ENCODE measurements around the gene RETREG1.

Gene RETREG1

GRCh38 chr5:16572289-16573015 lies 44.3 kb downstream of the RETREG1 start:
- DNase-seq (ENCODE audit: low spot score): no peak
- TF ChIP-seq, protein P1, sequence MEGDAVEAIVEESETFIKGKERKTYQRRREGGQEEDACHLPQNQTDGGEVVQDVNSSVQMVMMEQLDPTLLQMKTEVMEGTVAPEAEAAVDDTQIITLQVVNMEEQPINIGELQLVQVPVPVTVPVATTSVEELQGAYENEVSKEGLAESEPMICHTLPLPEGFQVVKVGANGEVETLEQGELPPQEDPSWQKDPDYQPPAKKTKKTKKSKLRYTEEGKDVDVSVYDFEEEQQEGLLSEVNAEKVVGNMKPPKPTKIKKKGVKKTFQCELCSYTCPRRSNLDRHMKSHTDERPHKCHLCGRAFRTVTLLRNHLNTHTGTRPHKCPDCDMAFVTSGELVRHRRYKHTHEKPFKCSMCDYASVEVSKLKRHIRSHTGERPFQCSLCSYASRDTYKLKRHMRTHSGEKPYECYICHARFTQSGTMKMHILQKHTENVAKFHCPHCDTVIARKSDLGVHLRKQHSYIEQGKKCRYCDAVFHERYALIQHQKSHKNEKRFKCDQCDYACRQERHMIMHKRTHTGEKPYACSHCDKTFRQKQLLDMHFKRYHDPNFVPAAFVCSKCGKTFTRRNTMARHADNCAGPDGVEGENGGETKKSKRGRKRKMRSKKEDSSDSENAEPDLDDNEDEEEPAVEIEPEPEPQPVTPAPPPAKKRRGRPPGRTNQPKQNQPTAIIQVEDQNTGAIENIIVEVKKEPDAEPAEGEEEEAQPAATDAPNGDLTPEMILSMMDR (IDR thresholded peaks at IDR 0.05; ENCODE audit: extremely low read depth, missing control alignments): no peak

- TF ChIP-seq, protein P1 (IDR thresholded peaks at IDR 0.05; ENCODE audit: extremely low read depth, missing control alignments): no peak
- no peak for DNase-seq (ENCODE audit: low spot score)
Measured at GRCh38 chr5:16571016-16571415, 45.8 kb downstream of the RETREG1 start.

DNA sequence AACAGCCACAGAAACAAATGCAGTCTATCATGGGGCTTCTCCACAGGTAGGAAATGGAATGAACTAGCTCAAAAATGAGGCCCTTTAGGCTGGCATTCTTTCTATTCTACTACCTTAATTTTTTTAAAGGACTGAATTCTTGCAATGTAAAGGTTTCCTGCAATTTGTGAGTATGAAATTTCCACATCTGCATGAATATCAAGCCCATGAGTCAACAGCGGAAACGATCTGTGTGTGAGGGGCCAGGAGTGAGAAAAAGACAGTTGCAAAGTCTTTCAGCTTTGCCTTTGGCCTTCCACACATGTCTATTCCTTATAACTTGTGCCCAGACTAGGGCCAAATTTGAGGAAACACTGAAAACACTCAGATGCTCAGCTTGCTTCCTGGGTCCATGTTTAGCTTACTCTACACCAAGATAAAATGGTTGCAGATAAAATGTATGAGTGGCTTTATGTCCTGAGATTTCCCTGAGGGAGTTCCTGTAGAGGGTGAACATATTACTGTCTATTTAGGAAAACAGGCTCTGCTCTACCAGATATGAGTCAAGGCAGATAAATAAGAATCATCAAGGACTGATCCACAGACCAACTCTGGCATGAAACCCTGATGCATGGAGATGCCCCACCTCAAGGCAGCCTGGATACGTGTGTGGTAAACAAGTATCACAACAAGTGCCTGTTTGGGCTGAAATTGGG lies 46.5 kb downstream of the RETREG1 start:
- DNase-seq (ENCODE audit: low spot score): no peak
- TF ChIP-seq, protein P1 (IDR thresholded peaks at IDR 0.05; ENCODE audit: extremely low read depth, missing control alignments): no peak

DNA sequence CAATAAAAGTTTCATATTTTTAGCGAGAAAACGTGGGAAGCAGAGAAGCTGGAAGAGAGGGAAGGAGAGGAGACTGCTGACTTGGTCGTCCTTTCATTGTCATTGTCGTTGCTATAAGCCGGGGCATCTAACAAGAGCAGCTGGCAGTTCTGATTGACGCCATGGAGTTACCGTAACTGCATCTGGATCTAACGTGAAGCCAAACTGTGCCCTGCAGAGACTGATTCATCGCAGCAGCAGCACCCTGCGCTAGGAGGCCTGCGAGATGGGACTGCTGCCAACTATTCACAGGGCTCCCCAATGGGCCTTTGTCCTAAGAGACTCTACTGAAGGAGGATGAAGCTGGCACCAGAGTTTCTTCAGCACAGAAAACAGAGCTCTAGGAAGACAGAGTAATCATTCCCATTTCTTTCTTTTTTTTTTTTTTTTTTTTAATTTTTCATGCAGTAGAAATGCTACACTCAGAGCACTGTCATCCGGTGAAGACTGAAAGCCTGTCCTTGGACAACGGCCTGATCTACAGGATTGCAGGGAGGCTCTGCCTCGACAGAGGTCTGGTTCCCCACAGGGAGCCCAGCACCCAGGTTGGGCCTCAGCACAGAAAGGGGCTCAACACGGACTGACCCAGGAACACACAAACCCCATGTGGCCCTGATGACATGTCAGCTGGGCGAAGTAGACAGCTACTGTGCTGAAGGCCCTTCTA lies 47.8 kb downstream of the RETREG1 start:
- DNase-seq (ENCODE audit: low spot score): no peak
- TF ChIP-seq, protein P1 (IDR thresholded peaks at IDR 0.05; ENCODE audit: extremely low read depth, missing control alignments): no peak

DNA sequence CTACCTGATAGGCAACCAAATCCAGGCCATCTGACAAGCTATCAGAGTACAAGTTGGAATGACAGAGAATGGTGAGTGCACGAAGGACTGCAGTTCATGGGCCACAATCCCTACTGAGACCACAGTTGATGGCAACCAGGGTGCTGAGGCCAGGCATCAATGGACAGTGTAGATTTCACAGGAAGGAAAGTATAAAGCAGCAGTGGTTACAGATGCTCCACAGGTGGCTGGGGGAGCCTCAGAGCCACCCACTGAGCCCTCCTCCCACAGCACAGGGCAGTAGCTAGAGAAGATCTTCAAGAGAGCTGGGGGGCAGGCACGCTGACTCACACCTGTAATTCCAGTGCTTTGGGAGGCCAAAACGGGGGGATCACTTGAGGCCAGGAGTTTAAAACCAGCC lies 49.4 kb downstream of the RETREG1 start:
- TF ChIP-seq, protein P1 (IDR thresholded peaks at IDR 0.05; ENCODE audit: extremely low read depth, missing control alignments): no peak
- no peak for DNase-seq (ENCODE audit: low spot score)

DNA sequence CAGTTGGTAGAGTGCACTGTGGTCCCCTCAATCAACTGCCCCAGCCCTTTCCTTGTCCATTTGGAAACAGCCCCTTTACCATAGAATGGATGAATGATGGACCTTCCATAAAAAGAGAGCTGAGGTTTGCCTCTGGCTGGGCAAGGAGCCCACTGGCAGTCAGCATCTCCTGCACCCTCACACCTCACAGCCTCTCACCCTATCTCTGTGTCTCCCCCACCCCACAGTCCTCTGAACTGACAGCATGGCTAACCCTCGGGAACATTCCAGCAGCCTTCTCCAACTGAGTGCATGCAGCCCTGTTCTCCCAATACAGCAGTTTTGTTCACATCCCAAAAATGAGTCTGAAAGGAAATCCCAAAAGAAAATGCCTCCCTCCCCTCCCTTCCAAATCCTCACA lies 51.7 kb downstream of the RETREG1 start:
- TF ChIP-seq, protein P1 (IDR thresholded peaks at IDR 0.05; ENCODE audit: extremely low read depth, missing control alignments): no peak
- DNase-seq (ENCODE audit: low spot score): no peak
